GM23338 (cell line): ENCODE results near the gene OR13C2. TPM values are rescaled to one million over a fixed set of nuclear protein-coding genes. Genes with fewer than 3 reads are reported as not detected.

Experiments used
- EZH2 ChIP-seq: fragments of 200-600 bp; sonication (generic); IDR thresholded peaks from one replicate; pipeline ENCODE4 v1.8.0; 2017; ENCODE audit warnings: antibody characterized with exemption, mild to moderate bottlenecking, low read depth; ENCODE audit not compliant: unreplicated experiment
- POLR2AphosphoS5 ChIP-seq: IDR thresholded peaks from 2 replicates; pipeline ENCODE4 v1.6.1; 2016; ENCODE audit warnings: antibody characterized with exemption, low read depth
- polyA plus RNA-seq: library from polyadenylated mRNA; unstranded; fragments of >200 nt; fragmentation: Nextera tagmentation; extraction: Ambion mirVana; gene quantifications from 2 replicates; pipeline ENCODE4 v1.2.1, GENCODE V29; 2016
- total RNA-seq: library from RNA; depleted of rRNA; stranded (reverse); fragments of >200 nt; shearing (Covaris generic); gene quantifications from 2 replicates; pipeline ENCODE4 v1.2.3, GENCODE V29; 2014; rRNA removed
- TF ChIP-seq, protein P1 (sequence below): fragments of 250-450 bp; sonication (Bioruptor Pico); IDR thresholded peaks from 2 replicates; pipeline ENCODE4 v1.5.0; 2020; ENCODE audit warnings: mild to moderate bottlenecking, moderate library complexity
- TF ChIP-seq, protein P2 (sequence below): IDR thresholded peaks from 2 replicates; pipeline ENCODE4 v1.6.1; 2016; ENCODE audit warnings: antibody characterized with exemption

The OR13C2 gene
- total and polyA plus RNA-seq, 2 experiments from 2014 or later = not detected

DNA sequence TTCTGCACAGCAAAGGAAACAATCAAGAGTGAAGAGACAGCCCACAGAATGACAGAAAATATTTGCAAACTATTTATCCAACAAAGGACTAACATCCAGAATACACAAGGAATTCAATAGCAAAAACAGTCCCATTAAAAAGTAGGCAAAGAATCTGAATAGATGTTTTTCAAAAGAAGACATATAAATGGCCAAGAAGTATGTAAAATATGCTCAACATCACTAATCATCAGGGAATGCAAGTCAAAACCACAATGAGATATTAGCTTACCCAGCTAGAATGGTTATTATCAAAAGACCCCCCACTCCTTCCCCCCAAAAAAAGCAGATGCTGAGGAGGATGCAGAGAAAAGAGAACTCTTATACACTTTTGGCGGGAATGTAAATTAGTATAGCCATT is 49.9 kb downstream of the OR13C2 start (continued):
- TF ChIP-seq, protein P1, sequence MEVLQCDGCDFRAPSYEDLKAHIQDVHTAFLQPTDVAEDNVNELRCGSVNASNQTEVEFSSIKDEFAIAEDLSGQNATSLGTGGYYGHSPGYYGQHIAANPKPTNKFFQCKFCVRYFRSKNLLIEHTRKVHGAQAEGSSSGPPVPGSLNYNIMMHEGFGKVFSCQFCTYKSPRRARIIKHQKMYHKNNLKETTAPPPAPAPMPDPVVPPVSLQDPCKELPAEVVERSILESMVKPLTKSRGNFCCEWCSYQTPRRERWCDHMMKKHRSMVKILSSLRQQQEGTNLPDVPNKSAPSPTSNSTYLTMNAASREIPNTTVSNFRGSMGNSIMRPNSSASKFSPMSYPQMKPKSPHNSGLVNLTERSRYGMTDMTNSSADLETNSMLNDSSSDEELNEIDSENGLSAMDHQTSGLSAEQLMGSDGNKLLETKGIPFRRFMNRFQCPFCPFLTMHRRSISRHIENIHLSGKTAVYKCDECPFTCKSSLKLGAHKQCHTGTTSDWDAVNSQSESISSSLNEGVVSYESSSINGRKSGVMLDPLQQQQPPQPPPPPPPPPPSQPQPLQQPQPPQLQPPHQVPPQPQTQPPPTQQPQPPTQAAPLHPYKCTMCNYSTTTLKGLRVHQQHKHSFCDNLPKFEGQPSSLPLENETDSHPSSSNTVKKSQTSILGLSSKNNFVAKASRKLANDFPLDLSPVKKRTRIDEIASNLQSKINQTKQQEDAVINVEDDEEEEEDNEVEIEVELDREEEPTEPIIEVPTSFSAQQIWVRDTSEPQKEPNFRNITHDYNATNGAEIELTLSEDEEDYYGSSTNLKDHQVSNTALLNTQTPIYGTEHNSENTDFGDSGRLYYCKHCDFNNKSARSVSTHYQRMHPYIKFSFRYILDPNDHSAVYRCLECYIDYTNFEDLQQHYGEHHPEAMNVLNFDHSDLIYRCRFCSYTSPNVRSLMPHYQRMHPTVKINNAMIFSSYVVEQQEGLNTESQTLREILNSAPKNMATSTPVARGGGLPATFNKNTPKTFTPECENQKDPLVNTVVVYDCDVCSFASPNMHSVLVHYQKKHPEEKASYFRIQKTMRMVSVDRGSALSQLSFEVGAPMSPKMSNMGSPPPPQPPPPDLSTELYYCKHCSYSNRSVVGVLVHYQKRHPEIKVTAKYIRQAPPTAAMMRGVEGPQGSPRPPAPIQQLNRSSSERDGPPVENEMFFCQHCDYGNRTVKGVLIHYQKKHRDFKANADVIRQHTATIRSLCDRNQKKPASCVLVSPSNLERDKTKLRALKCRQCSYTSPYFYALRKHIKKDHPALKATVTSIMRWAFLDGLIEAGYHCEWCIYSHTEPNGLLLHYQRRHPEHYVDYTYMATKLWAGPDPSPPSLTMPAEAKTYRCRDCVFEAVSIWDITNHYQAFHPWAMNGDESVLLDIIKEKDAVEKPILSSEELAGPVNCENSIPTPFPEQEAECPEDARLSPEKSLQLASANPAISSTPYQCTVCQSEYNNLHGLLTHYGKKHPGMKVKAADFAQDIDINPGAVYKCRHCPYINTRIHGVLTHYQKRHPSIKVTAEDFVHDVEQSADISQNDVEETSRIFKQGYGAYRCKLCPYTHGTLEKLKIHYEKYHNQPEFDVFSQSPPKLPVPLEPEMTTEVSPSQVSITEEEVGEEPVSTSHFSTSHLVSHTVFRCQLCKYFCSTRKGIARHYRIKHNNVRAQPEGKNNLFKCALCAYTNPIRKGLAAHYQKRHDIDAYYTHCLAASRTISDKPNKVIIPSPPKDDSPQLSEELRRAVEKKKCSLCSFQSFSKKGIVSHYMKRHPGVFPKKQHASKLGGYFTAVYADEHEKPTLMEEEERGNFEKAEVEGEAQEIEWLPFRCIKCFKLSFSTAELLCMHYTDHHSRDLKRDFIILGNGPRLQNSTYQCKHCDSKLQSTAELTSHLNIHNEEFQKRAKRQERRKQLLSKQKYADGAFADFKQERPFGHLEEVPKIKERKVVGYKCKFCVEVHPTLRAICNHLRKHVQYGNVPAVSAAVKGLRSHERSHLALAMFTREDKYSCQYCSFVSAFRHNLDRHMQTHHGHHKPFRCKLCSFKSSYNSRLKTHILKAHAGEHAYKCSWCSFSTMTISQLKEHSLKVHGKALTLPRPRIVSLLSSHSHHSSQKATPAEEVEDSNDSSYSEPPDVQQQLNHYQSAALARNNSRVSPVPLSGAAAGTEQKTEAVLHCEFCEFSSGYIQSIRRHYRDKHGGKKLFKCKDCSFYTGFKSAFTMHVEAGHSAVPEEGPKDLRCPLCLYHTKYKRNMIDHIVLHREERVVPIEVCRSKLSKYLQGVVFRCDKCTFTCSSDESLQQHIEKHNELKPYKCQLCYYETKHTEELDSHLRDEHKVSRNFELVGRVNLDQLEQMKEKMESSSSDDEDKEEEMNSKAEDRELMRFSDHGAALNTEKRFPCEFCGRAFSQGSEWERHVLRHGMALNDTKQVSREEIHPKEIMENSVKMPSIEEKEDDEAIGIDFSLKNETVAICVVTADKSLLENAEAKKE (CRISPR knock-in tag) = no peak
- no peak for TF ChIP-seq POLR2AphosphoS5
- no peak for TF ChIP-seq EZH2
- TF ChIP-seq, protein P2, sequence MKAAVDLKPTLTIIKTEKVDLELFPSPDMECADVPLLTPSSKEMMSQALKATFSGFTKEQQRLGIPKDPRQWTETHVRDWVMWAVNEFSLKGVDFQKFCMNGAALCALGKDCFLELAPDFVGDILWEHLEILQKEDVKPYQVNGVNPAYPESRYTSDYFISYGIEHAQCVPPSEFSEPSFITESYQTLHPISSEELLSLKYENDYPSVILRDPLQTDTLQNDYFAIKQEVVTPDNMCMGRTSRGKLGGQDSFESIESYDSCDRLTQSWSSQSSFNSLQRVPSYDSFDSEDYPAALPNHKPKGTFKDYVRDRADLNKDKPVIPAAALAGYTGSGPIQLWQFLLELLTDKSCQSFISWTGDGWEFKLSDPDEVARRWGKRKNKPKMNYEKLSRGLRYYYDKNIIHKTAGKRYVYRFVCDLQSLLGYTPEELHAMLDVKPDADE = no peak

Other genes starting within 250 kb of the OR13C2 start
- gene OR13F1, start 101.4 kb downstream of the OR13C2 start, total RNA-seq = not detected in 2 replicates
- not detected in 2 replicates for gene OR13F1, start 101.4 kb downstream of the OR13C2 start, polyA plus RNA-seq
- gene OR13C4, start 78.4 kb downstream of the OR13C2 start, total RNA-seq = not detected in 2 replicates
- not detected in 2 replicates for gene OR13C4, start 78.4 kb downstream of the OR13C2 start, polyA plus RNA-seq
- gene OR13C3, start 68.8 kb downstream of the OR13C2 start, total RNA-seq = not detected in 2 replicates
- gene OR13C3, start 68.8 kb downstream of the OR13C2 start, polyA plus RNA-seq = not detected in 2 replicates
- not detected in 2 replicates for gene OR13C8, start 36.5 kb downstream of the OR13C2 start, total RNA-seq
- gene OR13C8, start 36.5 kb downstream of the OR13C2 start, polyA plus RNA-seq = not detected in 2 replicates
- gene OR13C5, start 6.2 kb downstream of the OR13C2 start, total RNA-seq = not detected in 2 replicates
- gene OR13C5, start 6.2 kb downstream of the OR13C2 start, polyA plus RNA-seq = not detected in 2 replicates
- gene OR13C9, start 12.6 kb upstream of the OR13C2 start, total RNA-seq = not detected in 2 replicates
- not detected in 2 replicates for gene OR13C9, start 12.6 kb upstream of the OR13C2 start, polyA plus RNA-seq
- not detected in 2 replicates for gene OR13D1, start 88.9 kb upstream of the OR13C2 start, total RNA-seq
- not detected in 2 replicates for gene OR13D1, start 88.9 kb upstream of the OR13C2 start, polyA plus RNA-seq
- 9.6 and 12.7 TPM in 2 replicates for gene NIPSNAP3A, start 142.1 kb upstream of the OR13C2 start, total RNA-seq
- gene NIPSNAP3A, start 142.1 kb upstream of the OR13C2 start, polyA plus RNA-seq = 11.1 and 13.0 TPM in 2 replicates
- 0.47 and 0.63 TPM in 2 replicates for gene NIPSNAP3B, start 158.5 kb upstream of the OR13C2 start, total RNA-seq
- gene NIPSNAP3B, start 158.5 kb upstream of the OR13C2 start, polyA plus RNA-seq = 1.0 and 1.4 TPM in 2 replicates